HG02884 (cell line): Measurements from ENCODE around the gene EMD.
A peak's percentile ranks its signal among the peaks of the same experiment; 100 is the strongest.

Experiments
- ATAC-seq: cut with Tn5 transposase; IDR thresholded peaks from one replicate; pipeline ENCODE4 v1.9.1; 2021; ENCODE audit warnings: mild to moderate bottlenecking, moderate library complexity; ENCODE audit not compliant: unreplicated experiment

Gene EMD

GRCh38 chrX:154412468-154412867 is 33.4 kb downstream of the EMD start:
- no peak for ATAC-seq

- no peak for ATAC-seq
These were observed 34.0 kb downstream of the EMD start for GRCh38 chrX:154413142-154413541.

GRCh38 chrX:154417157-154417556 is 38.1 kb downstream of the EMD start:
- ATAC-seq = no peak

GRCh38 chrX:154419189-154419588 is 40.1 kb downstream of the EMD start:
- ATAC-seq = no peak

GRCh38 chrX:154419688-154420401 is 40.8 kb downstream of the EMD start:
- ATAC-seq = no peak

GRCh38 chrX:154420402-154420756 is 41.3 kb downstream of the EMD start:
- ATAC-seq = no peak

GRCh38 chrX:154426916-154427770 is 48.0 kb downstream of the EMD start:
- no peak for ATAC-seq

- ATAC-seq = peak; percentile 97
These were observed 49.4 kb downstream of the EMD start, which contains the start of gene ATP6AP1 for GRCh38 chrX:154428176-154429171. ATP6AP1 (plus strand) TSS chrX:154428677; CDS start chrX:154428693, 16 bp downstream.

GRCh38 chrX:154429711-154430110 is 50.6 kb downstream of the EMD start:
- ATAC-seq = no peak

GRCh38 chrX:154430479-154430878 is 51.4 kb downstream of the EMD start:
- no peak for ATAC-seq

- no peak for ATAC-seq
These were observed 51.8 kb downstream of the EMD start for GRCh38 chrX:154430916-154431315.
